Tibial nerve (tissue), 4 donors: ENCODE data around the gene BRAT1. TPM values are rescaled to one million over a fixed set of nuclear protein-coding genes. Genes with fewer than 3 reads are reported as not detected.
"Not testable (repeated sequence)": the region's sequence is repeated elsewhere in the genome, so short reads cannot be mapped to it uniquely, and the experiment has no call there.

ENCODE experiments used
- DNase-seq, 2 donors: peaks; one replicate each; pipeline ENCODE4 v3.0.0-alpha.2; 2019; ENCODE audit warnings: low spot score in 2 of 2
- H3K27ac ChIP-seq, 4 donors: fragments of 200-600 bp; sonication (generic) in 3 of 4; one replicate each; pipeline ENCODE4 v1.5.1; 2017 to 2019; ENCODE audit warnings: mild to moderate bottlenecking in 1 of 4
- H3K27me3 ChIP-seq, 2 donors: fragments of 200-600 bp; sonication (generic) in 1 of 2; one replicate each; pipeline versions ENCODE4 v1.5.1 to v1.6.0; 2017 to 2019
- H3K36me3 ChIP-seq, 3 donors: fragments of 200-600 bp; sonication (generic); one replicate each; pipeline ENCODE4 v1.5.1; 2018 to 2019
- H3K4me1 ChIP-seq, 4 donors: fragments of 200-600 bp; sonication (generic) in 3 of 4; one replicate each; pipeline ENCODE4 v1.5.1; 2017 to 2019
- H3K4me3 ChIP-seq, 4 donors: fragments of 200-600 bp; sonication (generic) in 3 of 4; one replicate each; pipeline ENCODE4 v1.5.1; 2017 to 2019; ENCODE audit warnings: mild to moderate bottlenecking in 1 of 4, moderate library complexity in 1 of 4
- H3K9me3 ChIP-seq, 4 donors: fragments of 200-600 bp; sonication (generic) in 3 of 4; one replicate each; pipeline ENCODE4 v1.5.1; 2017 to 2019
- EP300 ChIP-seq, 2 donors: sonication (generic); formaldehyde crosslinking; IDR thresholded peaks; one replicate each; pipeline ENCODE4 v1.6.1; 2017; ENCODE audit warnings: antibody characterized with exemption in 2 of 2, mild to moderate bottlenecking in 1 of 2
- POLR2A ChIP-seq, 2 donors: fragments of 450-650 bp; IDR thresholded peaks; one replicate each; pipeline ENCODE4 v1.6.1; 2017; ENCODE audit warnings: antibody characterized with exemption in 2 of 2, mild to moderate bottlenecking in 2 of 2, moderate library complexity in 2 of 2
- WGBS, 2 donors: methylation state at CpG; one replicate each; pipeline ENCODE4 v1.1.5; 2018; 5-methylcytosine and 5-hydroxymethylcytosine counted together
- total RNA-seq, 4 donors: library from RNA; depleted of rRNA; stranded (reverse); fragments of >200 nt; gene quantifications; one replicate each; pipeline ENCODE4 v1.1.0, GENCODE V29; 2016
- TF ChIP-seq, protein P1 (sequence below), 5 experiments: fragments of 200-600 bp in 3 of 5; fragments of 450-650 bp in 2 of 5; sonication (generic) in 3 of 5; IDR thresholded peaks; one replicate each; pipeline ENCODE4 v1.5.1; 2016 to 2019; ENCODE audit warnings: antibody characterized with exemption in 5 of 5, mild to moderate bottlenecking in 3 of 5, moderate library complexity in 2 of 5

Gene BRAT1
- total RNA-seq, 4 donors from 2014 or later, result 38.0 to 72.9 (median 52.0) TPM

DNA sequence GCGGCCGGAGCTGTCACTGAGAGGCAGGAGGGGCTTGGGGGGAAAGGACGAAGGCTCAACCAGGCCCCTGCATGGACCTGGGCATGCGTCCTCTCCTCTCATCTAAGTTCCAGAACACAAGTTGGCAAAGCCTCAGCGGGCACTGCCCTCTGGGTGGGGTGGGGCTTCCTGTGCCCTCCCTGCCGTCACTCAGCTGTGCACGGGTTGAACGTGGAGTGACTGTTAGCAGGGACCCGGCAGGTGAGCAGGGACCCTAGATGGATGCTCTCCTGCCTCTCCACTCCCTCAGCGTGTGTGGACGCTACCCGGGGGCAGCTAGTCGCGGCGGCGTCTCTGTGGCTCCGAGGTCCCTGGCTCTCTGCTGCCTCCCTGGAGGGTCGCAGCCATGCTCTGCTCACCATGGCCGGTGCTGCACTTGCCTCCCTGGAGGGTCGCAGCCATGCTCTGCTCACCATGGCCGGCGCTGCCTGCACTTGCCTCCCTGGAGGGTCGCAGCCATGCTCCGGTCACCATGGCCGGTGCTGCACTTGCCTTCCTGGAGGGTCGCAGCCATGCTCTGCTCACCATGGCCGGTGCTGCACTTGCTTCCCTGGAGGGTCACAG is 40.0 kb upstream of the BRAT1 start:
- WGBS, 2 donors, result 87% methylated on average over 24 to 27 of the region's 27 CpGs
- H3K4me1 ChIP-seq, result no peaks in the 10 kb centered on the region
- TF ChIP-seq, protein P1, sequence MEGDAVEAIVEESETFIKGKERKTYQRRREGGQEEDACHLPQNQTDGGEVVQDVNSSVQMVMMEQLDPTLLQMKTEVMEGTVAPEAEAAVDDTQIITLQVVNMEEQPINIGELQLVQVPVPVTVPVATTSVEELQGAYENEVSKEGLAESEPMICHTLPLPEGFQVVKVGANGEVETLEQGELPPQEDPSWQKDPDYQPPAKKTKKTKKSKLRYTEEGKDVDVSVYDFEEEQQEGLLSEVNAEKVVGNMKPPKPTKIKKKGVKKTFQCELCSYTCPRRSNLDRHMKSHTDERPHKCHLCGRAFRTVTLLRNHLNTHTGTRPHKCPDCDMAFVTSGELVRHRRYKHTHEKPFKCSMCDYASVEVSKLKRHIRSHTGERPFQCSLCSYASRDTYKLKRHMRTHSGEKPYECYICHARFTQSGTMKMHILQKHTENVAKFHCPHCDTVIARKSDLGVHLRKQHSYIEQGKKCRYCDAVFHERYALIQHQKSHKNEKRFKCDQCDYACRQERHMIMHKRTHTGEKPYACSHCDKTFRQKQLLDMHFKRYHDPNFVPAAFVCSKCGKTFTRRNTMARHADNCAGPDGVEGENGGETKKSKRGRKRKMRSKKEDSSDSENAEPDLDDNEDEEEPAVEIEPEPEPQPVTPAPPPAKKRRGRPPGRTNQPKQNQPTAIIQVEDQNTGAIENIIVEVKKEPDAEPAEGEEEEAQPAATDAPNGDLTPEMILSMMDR (IDR thresholded peaks at IDR 0.05), result no peak
- TF ChIP-seq EP300 (IDR thresholded peaks at IDR 0.05) (no peak), POLR2A (IDR thresholded peaks at IDR 0.05) (no peak)
- no peak overlapping the region for H3K4me3 ChIP-seq
- H3K9me3 ChIP-seq, result no peaks in the 10 kb centered on the region
- H3K27ac ChIP-seq, result no peak overlapping the region
- DNase-seq, result no peak
- H3K36me3 ChIP-seq, result peaks cover 0 to 97% (median 0%) of the 10 kb centered on the region in 3 donors
- no peaks in the 10 kb centered on the region for H3K27me3 ChIP-seq

DNA sequence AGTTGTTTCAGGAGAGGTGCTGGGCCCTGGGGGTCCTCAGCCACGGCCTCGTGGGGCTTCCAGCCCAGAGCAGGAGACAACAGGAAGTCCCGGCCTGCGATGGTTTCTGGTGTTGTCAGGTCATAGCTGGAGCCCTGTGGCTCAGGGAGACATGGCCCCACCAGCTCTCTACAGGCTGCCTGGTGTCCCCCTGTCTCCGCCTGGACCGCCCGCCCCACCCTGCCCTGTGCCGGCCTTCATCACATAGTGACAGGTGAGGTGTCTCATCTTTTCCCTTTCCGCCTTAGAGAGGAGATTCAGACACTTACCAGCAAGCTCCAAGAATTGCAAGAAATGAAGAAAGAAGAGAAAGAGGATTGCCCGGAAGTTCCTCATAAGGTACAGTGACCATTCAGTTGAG is 39.3 kb upstream of the BRAT1 start:
- H3K4me3 ChIP-seq, result no peak overlapping the region
- H3K27ac ChIP-seq, result no peak overlapping the region
- H3K9me3 ChIP-seq, result no peaks in the 10 kb centered on the region
- TF ChIP-seq EP300 (IDR thresholded peaks at IDR 0.05), result no peak
- TF ChIP-seq, protein P1 (IDR thresholded peaks at IDR 0.05), result no peak
- no peak for TF ChIP-seq POLR2A (IDR thresholded peaks at IDR 0.05)
- DNase-seq, result no peak
- H3K36me3 ChIP-seq, result peaks cover 0 to 97% (median 0%) of the 10 kb centered on the region in 3 donors
- H3K4me1 ChIP-seq, result no peaks in the 10 kb centered on the region
- H3K27me3 ChIP-seq, result no peaks in the 10 kb centered on the region
- 86 to 88% methylated on average over 10 of the region's 10 CpGs for WGBS, 2 donors

DNA sequence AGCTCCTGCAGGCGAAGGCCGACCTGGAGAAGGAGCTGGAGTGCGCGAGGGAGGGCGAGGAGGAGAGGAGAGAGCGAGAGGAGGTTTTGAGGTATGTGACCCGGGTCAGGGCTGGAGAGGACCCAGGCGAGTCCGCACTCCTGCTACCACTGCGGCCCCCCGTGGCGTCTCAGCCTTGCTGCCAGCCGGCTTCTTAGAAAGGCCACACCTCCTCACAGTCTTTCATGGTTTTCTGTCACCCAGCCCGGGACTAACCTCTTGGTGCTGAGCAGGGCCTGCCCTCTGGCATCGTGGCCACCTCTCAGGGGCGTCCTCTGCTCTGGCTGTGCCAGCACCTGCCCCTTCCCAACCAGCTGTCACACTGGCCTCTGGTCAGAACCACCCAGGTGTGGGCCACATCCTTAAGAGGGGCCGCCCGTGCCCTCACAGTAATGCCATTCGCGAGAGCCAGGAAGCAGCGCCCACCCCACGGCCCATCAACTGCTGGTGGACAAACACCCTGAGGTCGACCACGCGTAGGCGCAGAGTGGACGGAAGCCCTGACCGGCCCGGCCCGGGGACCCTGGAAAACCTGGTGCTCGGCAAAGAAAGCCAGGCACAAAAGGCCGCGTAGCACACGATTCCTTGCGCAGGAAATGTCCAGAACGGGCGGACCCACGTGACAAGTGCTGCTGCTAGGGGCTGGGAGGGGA is 37.9 kb upstream of the BRAT1 start:
- H3K27me3 ChIP-seq, result no peaks in the 10 kb centered on the region

DNA sequence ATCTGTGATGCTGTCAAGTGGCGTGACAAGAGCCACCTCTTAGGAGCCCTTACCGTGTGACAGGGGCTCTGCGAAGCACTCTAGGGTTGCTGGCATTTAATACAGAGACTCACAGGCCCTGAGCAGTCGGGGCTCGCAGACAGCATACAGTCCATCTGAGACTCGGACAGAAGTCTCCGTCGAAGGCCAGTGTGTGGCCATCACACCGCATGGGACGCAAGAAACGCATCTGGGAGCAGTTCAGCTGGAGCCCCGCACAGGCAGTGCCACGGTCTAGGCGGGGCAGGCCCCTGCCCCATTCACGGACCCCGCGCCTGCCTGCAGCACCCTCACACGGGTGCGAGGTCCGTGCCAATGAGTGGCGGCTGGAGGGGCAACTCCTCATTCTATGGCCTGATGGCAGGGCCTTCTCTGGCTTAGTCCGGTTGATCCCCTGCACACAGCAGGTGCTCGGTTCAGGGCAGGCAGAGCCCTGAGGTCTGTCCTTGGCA is 37.1 kb upstream of the BRAT1 start:
- H3K27me3 ChIP-seq, result no peaks in the 10 kb centered on the region
- H3K36me3 ChIP-seq, result peaks cover 0 to 96% (median 0%) of the 10 kb centered on the region in 3 donors
- H3K27ac ChIP-seq, result no peak overlapping the region
- no peak for DNase-seq
- no peak overlapping the region for H3K4me3 ChIP-seq
- no peak for TF ChIP-seq POLR2A (IDR thresholded peaks at IDR 0.05)
- TF ChIP-seq, protein P1 (IDR thresholded peaks at IDR 0.05), result no peak
- TF ChIP-seq EP300 (IDR thresholded peaks at IDR 0.05), result no peak
- no peaks in the 10 kb centered on the region for H3K4me1 ChIP-seq
- H3K9me3 ChIP-seq, result no peaks in the 10 kb centered on the region
- 90 to 93% methylated on average over 10 to 17 of the region's 23 CpGs for WGBS, 2 donors

More for the DNA sequence above, 37.9 kb upstream of the BRAT1 start:
- TF ChIP-seq EP300 (IDR thresholded peaks at IDR 0.05), result no peak
- no peaks in the 10 kb centered on the region for H3K9me3 ChIP-seq
- peaks cover 0 to 96% (median 0%) of the 10 kb centered on the region in 3 donors for H3K36me3 ChIP-seq
- H3K4me3 ChIP-seq, result no peak overlapping the region
- no peaks in the 10 kb centered on the region for H3K4me1 ChIP-seq
- 93 to 95% methylated on average over 36 to 38 of the region's 38 CpGs for WGBS, 2 donors
- H3K27ac ChIP-seq, result no peak overlapping the region
- DNase-seq, result no peak

DNA sequence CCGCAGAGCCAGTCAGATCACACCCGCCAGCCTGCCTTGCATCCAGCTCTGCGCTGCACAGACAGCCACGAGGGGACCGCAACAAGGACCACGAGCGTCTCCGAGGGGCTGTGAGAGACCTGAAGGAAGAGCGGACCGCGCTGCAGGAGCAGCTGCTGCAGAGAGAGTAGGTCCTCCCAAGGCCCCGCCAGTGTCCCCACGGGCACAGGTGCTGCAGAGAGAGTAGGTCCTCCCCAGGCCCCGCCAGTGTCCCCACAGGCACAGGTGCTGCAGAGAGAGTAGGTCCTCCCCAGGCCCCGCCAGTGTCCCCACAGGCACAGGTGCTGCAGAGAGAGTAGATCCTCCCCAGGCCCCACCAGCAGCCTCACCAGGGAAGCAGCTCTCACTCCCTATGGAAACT is 34.6 kb upstream of the BRAT1 start:
- H3K9me3 ChIP-seq, H3K4me3 ChIP-seq, DNase-seq, H3K4me1 ChIP-seq, H3K27me3 ChIP-seq, H3K27ac ChIP-seq: not testable (repeated sequence)
- WGBS, 2 donors, result 86 to 93% methylated on average over 4 to 15 of the region's 15 CpGs
- peaks cover 0 to 99% (median 0%) of the 10 kb centered on the region in 3 donors for H3K36me3 ChIP-seq

DNA sequence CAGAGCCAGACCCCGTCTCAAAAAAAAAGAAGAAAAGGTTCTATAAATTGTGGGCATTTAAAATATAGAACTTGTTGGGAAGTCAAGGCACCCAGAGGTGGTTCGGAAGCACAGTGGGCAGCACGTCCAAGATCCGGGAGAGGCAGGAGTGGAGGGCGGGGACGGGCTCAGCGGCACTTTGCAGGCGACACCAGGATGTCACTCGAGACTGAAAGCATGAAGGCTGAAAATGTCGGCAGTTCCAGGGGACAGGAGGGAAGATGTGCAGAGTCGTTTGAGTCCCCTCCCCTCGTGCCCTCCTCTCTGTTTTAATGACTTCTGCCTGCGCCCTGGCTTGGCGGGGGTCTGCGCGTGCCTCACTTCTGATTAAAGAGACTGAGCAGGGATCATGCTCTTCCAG is 34.0 kb upstream of the BRAT1 start:
- no peaks in the 10 kb centered on the region for H3K4me1 ChIP-seq
- no peak overlapping the region for H3K27ac ChIP-seq
- H3K27me3 ChIP-seq, result no peaks in the 10 kb centered on the region
- H3K9me3 ChIP-seq, result no peaks in the 10 kb centered on the region
- TF ChIP-seq, protein P1 (IDR thresholded peaks at IDR 0.05), result no peak
- TF ChIP-seq EP300 (IDR thresholded peaks at IDR 0.05), result no peak
- TF ChIP-seq POLR2A (IDR thresholded peaks at IDR 0.05), result no peak
- peaks cover 0 to 99% (median 0%) of the 10 kb centered on the region in 3 donors for H3K36me3 ChIP-seq
- WGBS, 2 donors, result 87 to 88% methylated on average over 16 of the region's 16 CpGs
- H3K4me3 ChIP-seq, result no peak overlapping the region
- DNase-seq, result no peak
